T1000 (cell line): ENCODE data around the gene FBXW8.

Source experiments
- DNase-seq: peaks from one replicate; lab custom pipeline; 2025; ENCODE audit warnings: mixed read lengths; lab: John Stamatoyannopoulos, UW

Gene FBXW8

DNA sequence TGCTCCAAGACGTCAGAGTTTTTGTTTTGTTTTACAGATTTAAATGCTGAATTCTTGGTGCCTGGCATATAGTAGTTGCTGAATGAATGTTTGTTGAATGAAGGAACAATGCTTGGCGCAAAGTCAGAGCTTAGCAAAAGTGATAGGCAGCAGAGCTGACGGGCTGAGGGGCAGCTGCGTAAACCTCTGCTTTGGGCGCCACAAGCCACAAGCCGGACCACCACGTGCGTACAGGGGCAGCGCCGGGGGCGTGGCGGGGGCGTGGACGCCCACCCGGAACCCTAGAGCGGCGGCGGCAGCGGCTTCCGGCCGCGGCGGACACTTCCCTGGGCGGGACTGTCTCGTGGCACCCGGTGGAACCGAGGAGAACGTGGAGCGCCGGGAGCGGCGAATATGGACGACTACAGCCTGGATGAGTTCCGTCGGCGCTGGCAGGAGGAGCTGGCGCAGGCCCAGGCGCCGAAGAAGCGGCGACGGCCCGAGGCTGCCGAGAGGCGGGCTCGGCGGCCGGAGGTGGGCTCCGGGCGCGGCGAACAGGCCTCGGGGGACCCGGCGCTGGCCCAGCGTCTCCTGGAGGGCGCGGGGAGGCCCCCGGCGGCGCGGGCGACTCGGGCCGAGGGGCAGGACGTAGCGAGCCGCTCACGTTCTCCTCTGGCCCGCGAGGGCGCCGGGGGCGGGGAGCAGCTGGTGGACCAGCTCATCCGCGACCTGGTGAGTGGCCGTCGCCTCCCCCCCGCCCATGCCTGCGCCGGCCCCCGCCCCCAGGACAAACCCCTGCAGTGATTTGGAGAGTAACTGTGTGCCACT lies at the start of gene FBXW8:
TSS of gene FBXW8 (plus strand) at position 306 of the 807 bp plus-strand sequence. CDS start at position 394, 88 bp downstream.
- peak; percentile 66 for DNase-seq

DNA sequence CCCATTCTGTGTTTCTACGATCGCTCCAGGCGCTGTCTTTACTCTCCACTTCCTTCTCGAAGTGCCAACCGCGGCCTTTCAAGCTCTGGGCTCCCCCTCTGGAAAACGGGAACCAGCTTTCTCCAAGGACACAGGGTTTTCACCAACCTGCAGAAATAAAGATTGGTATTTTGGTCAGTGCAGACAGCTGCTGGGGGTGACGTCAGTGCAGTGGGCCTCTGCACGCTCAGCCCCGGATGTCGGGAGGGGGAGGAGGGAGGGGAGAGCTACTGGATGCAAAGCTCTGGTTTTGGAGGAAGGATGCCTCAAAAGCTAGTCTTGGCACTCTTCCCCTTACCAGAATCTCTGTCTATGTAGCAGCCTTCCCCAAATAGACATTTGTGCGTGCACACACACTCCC lies 49.4 kb upstream of the FBXW8 start:
- no peak for DNase-seq

GRCh38 chr12:116862167-116862566 lies 48.6 kb upstream of the FBXW8 start:
- no peak for DNase-seq

GRCh38 chr12:116863275-116863767 lies 47.4 kb upstream of the FBXW8 start:
- DNase-seq = no peak

GRCh38 chr12:116864371-116865160 lies 46.2 kb upstream of the FBXW8 start:
- no peak for DNase-seq

DNA sequence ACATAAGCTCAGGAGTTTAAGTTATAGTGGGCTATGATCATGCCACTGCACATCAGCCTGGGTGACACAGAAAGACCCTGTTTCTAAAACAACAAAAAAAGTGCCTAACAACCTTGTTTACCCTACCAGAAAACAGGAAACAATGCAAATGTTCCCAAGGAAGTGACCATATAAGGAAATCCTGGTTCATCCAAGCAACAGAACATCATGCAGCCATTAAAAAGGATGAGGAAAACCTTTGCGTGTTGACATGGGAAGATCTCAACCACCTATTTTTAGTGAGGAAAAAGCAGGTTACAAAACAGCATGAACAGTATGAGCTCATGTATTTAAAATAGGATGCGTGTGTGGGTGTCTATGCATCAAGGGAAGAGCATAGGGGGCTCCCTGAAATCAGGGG lies 43.2 kb upstream of the FBXW8 start:
- no peak for DNase-seq

GRCh38 chr12:116870306-116870705 lies 40.4 kb upstream of the FBXW8 start:
- DNase-seq = no peak

DNA sequence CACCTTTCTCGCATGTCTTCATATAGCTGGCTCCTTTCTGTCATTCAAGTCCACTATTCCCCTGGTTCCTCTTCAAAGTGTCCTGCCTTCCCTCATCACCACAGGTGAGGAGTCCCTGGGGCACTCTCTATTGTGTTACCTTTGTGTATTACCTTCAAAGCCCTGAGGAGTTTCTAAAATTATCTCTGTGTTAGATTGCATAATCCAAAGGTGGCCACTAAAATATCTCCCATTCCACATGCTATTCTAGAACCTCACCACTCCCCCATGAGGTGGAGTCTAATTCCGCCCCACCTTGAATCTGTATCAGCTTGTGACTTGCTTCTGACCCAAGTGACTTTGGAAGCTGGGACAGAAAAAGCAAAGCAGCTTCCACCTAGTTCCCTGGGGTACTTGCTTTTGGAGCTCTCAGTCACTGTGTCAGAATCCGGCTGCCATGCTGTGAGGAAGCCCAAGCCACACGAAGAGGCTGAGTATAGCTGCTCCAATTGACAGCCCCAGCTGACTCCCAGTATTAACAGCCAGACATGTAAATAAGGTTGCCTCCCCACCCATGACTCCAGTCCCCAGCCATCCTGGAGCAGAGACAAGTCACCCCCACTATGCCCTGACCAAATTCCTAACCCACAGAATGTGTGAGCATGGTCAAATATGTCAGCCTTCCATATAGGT lies 36.3 kb upstream of the FBXW8 start:
- DNase-seq = no peak

- DNase-seq = no peak
Measured at GRCh38 chr12:116876151-116876869, 34.4 kb upstream of the FBXW8 start.

DNA sequence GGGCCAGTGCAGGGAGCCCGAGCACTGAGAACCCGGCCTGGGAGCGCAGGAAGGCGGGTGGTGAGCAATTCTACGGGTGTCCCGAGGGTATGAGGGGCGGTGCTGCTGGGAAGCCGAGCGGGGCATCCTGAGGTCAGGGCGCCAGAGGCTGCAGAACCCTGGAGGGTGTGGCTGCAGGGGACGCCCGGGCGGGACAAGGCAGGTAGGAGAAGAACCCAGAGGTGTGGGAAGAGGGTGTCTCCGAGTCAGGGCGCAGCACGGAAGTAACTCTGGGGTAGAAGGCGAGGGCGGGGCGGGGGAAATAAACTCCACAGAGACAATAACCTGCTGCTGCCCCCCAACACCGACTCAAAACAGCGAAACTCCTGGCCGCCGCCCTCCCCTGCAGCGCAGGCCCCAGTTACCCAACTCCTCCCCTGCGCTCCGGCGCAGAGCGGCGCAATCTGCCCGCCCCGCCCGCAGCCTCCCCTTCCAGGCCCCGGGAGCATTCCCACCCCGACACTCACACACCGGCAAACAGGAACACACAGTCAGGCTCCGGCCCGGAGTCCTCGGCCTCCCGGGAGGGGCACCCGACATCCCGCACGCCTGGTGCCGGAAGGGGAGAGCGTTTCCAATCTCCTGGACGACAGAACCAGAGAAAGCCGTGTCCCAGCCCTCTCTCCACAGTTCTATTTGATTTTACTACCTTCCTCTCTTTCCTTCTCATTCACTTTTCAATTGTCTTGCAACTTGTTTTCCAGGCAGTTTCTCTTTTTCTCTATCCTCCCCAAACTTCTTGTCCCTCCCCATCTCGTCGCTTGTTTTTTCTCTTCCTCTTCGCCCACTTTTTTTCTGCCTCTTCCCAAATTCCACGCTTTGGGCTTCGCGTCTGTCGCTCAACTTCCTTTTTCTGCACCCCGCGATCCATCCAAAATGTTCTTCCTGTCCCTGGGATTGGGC lies 31.9 kb upstream of the FBXW8 start:
- no peak for DNase-seq

- DNase-seq = no peak
Measured at GRCh38 chr12:116879509-116880212, 31.1 kb upstream of the FBXW8 start.

DNA sequence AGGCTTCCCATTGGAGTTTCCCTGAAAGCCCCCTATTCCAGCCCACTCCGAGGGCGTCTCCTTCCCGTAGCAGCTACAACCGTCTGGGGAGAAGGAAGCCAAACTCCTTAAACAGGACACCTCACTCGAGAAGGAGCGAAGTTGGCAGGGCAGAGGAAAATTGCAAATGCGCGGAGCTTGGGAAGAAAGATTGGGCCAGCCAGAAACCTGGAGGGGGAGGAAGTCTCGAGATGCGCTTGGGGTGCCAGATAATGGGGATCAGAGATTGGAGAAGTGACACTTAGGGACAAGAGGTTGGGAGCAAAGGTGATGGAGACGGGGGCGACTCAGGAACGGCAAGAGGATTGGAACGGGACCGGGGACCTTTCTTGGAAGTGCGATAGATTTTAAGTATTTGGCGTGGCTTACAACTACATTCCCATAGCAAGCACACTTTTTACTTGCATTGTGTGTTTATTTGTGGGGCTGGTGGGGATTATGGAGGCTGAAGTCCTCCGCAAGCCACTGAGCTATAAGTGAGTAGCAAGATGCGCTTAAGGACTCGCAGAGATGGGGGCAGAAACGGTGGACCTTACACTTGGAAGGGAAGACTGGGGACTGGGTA lies 30.4 kb upstream of the FBXW8 start:
- DNase-seq = no peak

GRCh38 chr12:116880817-116881324 lies 29.9 kb upstream of the FBXW8 start:
- DNase-seq = no peak

GRCh38 chr12:116881325-116881876 lies 29.3 kb upstream of the FBXW8 start, which contains the start of gene HRK:
Gene HRK, minus strand, starts transcription at chr12:116881441. Its CDS starts 134 bp downstream, at chr12:116881307.
- no peak for DNase-seq

DNA sequence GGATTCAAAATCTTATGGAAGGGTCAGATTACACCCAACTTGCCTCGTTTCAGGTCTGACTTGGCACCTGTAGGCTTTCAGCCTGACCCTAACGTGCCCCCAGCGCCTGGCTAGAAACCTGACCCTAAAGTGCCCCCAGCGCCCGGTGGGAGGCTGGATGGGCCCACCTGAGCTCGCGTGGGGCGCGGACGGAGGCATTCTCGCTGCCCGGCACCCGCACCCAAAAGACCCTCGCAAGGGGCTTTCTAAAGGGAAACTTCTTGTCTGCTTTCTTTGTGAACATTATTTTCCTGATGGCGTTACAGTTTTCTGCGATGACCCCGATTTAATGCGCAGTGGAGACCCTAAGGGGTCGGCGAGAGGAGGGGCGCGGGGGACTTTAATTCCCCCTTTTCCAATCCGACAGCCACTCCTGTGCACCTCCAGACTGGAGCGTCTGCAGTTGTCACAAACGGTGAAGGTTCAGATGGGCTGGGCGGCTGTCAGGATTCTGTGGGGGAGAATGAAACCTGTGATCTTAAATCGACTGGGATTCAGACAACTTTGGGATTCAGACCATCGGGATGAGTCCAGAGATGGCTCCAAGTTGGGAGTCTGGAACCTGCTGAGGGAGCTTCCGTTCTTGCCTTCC lies 28.8 kb upstream of the FBXW8 start:
- DNase-seq = no peak

GRCh38 chr12:116882742-116883141 lies 28.0 kb upstream of the FBXW8 start:
- DNase-seq = no peak

- DNase-seq = no peak
Measured at GRCh38 chr12:116884871-116885270, 25.9 kb upstream of the FBXW8 start.

- no peak for DNase-seq
Measured at GRCh38 chr12:116885491-116885890, 25.3 kb upstream of the FBXW8 start.
